Stimulated activated naive B cell treated with anti-CD40 and anti-IgM and Interleukin-4, amounts not matched to agents 10 μg/mL and 1 μg/mL and 100 μg/mL, for 72 hours (primary cell): ENCODE results near the gene RAC3.

ENCODE experiments used
- ATAC-seq, 2 donors: fragments of 150-1000 bp; cut with Tn5 transposase; replicated peaks; 2 replicates each; pipeline ENCODE4 v1.10.0; 2021; ENCODE audit warnings: moderate library complexity in 1 of 2
- DNase-seq: peaks from one replicate; pipeline ENCODE4 v3.0.0; 2021
- H3K27ac Mint-ChIP-seq: one replicate; pipeline ENCODE4 v1.8.0; 2022; ENCODE audit warnings: mild to moderate bottlenecking, mixed read lengths
- H3K27me3 Mint-ChIP-seq, 2 donors: one replicate each; pipeline ENCODE4 v1.8.0; 2022; ENCODE audit warnings: mixed read lengths in 2 of 2
- H3K36me3 Mint-ChIP-seq, 2 donors: one replicate each; pipeline ENCODE4 v1.8.0; 2022; ENCODE audit warnings: mixed read lengths in 2 of 2, mild to moderate bottlenecking in 1 of 2
- H3K4me1 Mint-ChIP-seq, 2 donors: one replicate each; pipeline ENCODE4 v1.8.0; 2022; ENCODE audit warnings: mixed read lengths in 2 of 2, mild to moderate bottlenecking in 1 of 2
- H3K4me3 Mint-ChIP-seq, 2 donors: one replicate each; pipeline ENCODE4 v1.8.0; 2022; ENCODE audit warnings: mild to moderate bottlenecking in 2 of 2, mixed read lengths in 2 of 2, moderate library complexity in 1 of 2
- H3K9me3 Mint-ChIP-seq, 2 donors: one replicate each; pipeline ENCODE4 v1.8.0; 2022; ENCODE audit warnings: mixed read lengths in 2 of 2, mild to moderate bottlenecking in 1 of 2

The RAC3 gene

DNA sequence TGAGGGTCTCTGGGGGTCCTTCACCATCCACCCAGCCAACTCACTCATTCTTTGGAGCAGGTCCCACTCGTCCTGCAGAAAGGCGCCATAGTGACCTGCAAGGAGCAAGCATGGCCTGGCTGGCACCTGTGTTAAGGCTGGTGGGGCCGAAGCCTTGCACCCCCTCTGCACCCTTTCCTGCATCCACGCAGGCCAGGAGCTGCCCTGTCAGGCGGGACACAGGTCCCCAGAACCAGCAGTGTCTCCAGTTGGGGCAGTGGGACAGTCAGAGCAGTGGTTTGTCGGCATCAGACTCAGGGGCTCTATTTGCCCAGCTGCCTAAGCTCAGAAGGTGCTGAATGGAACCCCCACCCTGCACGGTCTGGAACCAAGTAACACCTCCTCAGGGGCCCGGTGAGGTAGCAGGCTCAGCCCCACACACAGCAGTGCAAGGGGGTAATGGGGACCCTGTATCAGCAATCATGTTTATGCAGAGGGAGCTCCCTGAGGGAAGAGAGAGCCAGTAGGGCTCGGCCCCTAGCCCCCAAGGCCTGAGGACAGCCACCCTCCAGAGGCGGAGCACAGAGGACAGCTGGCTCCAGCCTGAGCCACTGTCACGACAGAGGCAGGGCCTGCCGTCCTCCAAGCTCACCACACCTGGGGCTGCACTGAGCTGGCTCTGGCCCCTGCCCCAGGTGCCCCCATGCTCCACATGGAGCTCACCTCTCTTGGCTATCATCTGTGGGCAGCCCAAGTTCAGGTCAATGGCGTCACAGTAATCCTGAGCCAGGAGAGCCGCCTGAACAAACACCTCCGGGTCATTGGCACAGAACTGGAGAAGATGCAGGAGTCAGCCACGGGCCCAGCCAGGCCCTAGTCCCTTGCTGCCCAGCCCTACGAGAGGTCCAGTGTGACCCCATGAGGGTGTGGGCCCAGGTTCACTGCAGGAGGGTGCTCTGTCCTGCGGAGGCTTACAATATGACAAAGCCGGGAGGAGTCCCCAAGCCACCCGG lies 32.2 kb downstream of the RAC3 start:
- peaks cover 5 to 15% of the 10 kb centered on the region in 2 donors for H3K36me3 Mint-ChIP-seq
- peaks cover 5 to 34% of the 10 kb centered on the region in 2 donors for H3K4me1 Mint-ChIP-seq
- H3K27ac Mint-ChIP-seq: peak overlapping the region; percentile 25
- no peak for ATAC-seq
- no peak for DNase-seq
- no peaks in the 10 kb centered on the region for H3K27me3 Mint-ChIP-seq
- H3K4me3 Mint-ChIP-seq: peak overlapping the region; percentile 77 to 79
- H3K9me3 Mint-ChIP-seq: no peaks in the 10 kb centered on the region

GRCh38 chr17:82064433-82065192 lies 33.1 kb downstream of the RAC3 start:
- H3K27ac Mint-ChIP-seq: peak overlapping the region; percentile 93
- H3K4me3 Mint-ChIP-seq: peak overlapping the region; percentile 77 to 79
- H3K27me3 Mint-ChIP-seq: no peaks in the 10 kb centered on the region
- ATAC-seq: no peak
- DNase-seq: no peak
- peaks cover 4 to 13% of the 10 kb centered on the region in 2 donors for H3K36me3 Mint-ChIP-seq
- H3K9me3 Mint-ChIP-seq: no peaks in the 10 kb centered on the region
- H3K4me1 Mint-ChIP-seq: peaks cover 5 to 34% of the 10 kb centered on the region in 2 donors

GRCh38 chr17:82065193-82065637 lies 33.7 kb downstream of the RAC3 start:
- peak; percentile 35 for DNase-seq
- peak overlapping the region; percentile 77 to 79 for H3K4me3 Mint-ChIP-seq
- peak; percentile 67 to 74 for ATAC-seq

DNA sequence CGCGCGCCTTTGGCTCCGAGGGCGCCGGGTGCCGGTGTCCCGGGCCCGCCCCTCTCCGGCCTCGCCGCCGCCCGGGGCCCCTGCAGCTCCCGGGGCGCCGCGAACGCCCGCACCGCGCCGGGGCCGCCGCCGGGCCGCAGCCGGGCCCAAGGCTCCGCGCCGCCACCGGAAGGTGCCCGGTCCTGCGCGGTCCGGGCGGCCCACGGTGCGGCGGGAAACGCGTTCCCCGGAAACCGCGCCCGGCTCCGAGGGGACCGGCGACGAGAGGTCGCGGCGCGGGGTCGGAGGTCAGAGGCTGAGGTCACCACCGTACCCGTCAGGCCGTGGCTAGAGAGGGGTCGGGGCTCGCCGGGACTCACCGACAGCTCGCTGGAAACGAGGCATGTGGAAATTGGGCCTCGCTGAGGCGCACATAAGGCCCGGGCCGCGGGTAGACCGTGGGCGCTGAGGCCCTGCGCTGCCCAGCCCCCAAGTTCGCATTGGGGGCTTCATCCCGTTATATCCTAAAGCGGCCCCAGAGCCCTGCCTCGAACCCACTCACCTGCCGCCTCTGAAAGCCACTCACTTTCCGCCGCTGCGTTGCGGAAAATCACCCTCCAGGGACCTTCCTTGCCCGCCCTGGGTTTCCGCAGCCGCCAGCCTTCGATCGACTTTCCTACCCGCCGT lies 34.3 kb downstream of the RAC3 start, which contains the start of gene DUS1L:
Gene DUS1L, minus strand, starts transcription at position 167 of the 666 bp plus-strand sequence. CDS start 745 bp downstream, outside the sequence.
- H3K4me3 Mint-ChIP-seq: peak within 1 kb of the TSS; percentile 83 to 87
- H3K27ac Mint-ChIP-seq: peak within 1 kb of the TSS; percentile 93
- peaks cover 2 to 7% of the 10 kb centered on the region in 2 donors for H3K36me3 Mint-ChIP-seq
- DNase-seq (peak; percentile 68), ATAC-seq (peak; percentile 85 to 91)
- H3K9me3 Mint-ChIP-seq: no peaks in the 10 kb centered on the region
- peaks cover 5 to 25% of the 10 kb centered on the region in 2 donors for H3K4me1 Mint-ChIP-seq
- H3K27me3 Mint-ChIP-seq: no peaks in the 10 kb centered on the region

More at GRCh38 chr17:82065193-82065637, 33.7 kb downstream of the RAC3 start:
- H3K27me3 Mint-ChIP-seq: no peaks in the 10 kb centered on the region
- H3K36me3 Mint-ChIP-seq: peaks cover 4 to 9% of the 10 kb centered on the region in 2 donors
- H3K4me1 Mint-ChIP-seq: peaks cover 5 to 28% of the 10 kb centered on the region in 2 donors
- peak overlapping the region; percentile 93 for H3K27ac Mint-ChIP-seq
- H3K9me3 Mint-ChIP-seq: no peaks in the 10 kb centered on the region

- no peak overlapping the region for H3K27ac Mint-ChIP-seq
- no peaks in the 10 kb centered on the region for H3K36me3 Mint-ChIP-seq
- H3K27me3 Mint-ChIP-seq: no peaks in the 10 kb centered on the region
- no peaks in the 10 kb centered on the region for H3K9me3 Mint-ChIP-seq
- peaks cover 0 to 8% of the 10 kb centered on the region in 2 donors for H3K4me1 Mint-ChIP-seq
- ATAC-seq (no peak), DNase-seq (no peak)
- H3K4me3 Mint-ChIP-seq: no peak overlapping the region
Observed at GRCh38 chr17:82070611-82071010, 39.1 kb downstream of the RAC3 start.

DNA sequence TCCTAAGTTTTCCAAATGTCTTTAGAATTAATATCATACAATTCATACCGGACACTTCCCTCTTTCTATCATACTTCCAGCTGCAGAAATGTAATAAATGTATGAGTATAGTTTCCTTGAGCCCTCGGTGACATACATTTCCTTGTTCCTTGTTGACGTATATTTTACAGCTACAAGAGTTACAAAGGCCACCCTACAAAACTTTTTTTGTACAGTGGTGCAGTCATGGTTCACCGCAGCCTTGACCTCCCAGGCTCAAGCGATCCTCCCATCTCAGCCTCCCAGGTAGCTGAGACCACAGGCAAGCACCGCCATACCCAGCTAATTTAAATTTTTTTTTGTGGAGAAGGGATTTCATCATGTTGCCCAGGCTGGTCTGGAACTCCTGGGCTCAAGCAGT lies 41.3 kb downstream of the RAC3 start:
- no peak overlapping the region for H3K27ac Mint-ChIP-seq
- ATAC-seq (no peak), DNase-seq (no peak)
- no peaks in the 10 kb centered on the region for H3K27me3 Mint-ChIP-seq
- no peak overlapping the region for H3K4me3 Mint-ChIP-seq
- no peaks in the 10 kb centered on the region for H3K9me3 Mint-ChIP-seq
- H3K36me3 Mint-ChIP-seq: peaks cover 5 to 7% of the 10 kb centered on the region in 2 donors
- H3K4me1 Mint-ChIP-seq: peaks cover 2 to 9% of the 10 kb centered on the region in 2 donors

- no peaks in the 10 kb centered on the region for H3K9me3 Mint-ChIP-seq
- H3K27ac Mint-ChIP-seq: no peak overlapping the region
- H3K36me3 Mint-ChIP-seq: peaks cover 9 to 13% of the 10 kb centered on the region in 2 donors
- DNase-seq: no peak
- ATAC-seq: no peak
- H3K4me1 Mint-ChIP-seq: peaks cover 2 to 14% of the 10 kb centered on the region in 2 donors
- H3K27me3 Mint-ChIP-seq: no peaks in the 10 kb centered on the region
- H3K4me3 Mint-ChIP-seq: no peak overlapping the region
Observed at GRCh38 chr17:82073446-82073845, 42.0 kb downstream of the RAC3 start.

DNA sequence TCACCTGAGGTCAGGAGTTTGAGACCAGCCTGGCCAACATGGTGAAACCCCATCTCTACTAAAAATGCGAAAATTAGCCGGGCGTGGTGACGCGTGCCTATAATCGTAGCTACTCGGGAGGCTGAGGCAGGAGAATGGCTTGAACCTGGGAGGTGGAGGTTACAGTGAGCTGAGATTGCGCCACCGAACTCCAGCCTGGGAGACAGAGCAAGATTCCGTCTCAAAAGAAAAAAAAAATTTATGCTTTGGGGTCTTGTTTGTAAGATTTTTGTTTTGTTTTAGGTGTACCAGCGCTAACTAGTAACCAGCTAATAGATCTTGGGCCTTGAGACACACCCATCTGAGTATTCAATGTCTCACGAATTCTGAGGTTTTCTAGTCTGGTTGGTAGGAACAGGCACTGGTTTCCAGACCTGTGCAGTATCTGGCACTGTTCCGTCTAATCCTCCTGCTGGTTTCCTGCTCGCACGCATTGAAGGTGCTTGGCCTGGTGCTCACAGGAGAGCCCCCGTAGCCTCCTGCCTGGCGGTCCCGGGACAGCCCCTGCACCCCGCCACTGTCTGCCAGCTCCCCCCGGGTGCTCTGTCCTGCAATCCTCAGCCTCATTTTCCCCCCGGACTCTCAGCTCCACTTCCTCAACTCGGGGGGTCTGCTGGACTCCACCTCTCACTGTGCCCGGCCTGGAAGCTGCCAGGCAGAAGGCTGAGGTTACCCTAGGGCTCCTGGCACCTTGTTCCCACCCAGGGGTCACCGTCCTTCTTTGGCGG lies 44.7 kb downstream of the RAC3 start:
- Mint-ChIP-seq H3K27me3 (no peaks in the 10 kb centered on the region), H3K9me3 (no peaks in the 10 kb centered on the region), H3K36me3 (peaks cover 23 to 30% of the 10 kb centered on the region in 2 donors), H3K27ac (peak overlapping the region; percentile 65), H3K4me1 (peaks cover 2 to 14% of the 10 kb centered on the region in 2 donors), H3K4me3 (no peak overlapping the region)
- no peak for DNase-seq
- peak in 1 of 2 donors; percentile 10 for ATAC-seq

DNA sequence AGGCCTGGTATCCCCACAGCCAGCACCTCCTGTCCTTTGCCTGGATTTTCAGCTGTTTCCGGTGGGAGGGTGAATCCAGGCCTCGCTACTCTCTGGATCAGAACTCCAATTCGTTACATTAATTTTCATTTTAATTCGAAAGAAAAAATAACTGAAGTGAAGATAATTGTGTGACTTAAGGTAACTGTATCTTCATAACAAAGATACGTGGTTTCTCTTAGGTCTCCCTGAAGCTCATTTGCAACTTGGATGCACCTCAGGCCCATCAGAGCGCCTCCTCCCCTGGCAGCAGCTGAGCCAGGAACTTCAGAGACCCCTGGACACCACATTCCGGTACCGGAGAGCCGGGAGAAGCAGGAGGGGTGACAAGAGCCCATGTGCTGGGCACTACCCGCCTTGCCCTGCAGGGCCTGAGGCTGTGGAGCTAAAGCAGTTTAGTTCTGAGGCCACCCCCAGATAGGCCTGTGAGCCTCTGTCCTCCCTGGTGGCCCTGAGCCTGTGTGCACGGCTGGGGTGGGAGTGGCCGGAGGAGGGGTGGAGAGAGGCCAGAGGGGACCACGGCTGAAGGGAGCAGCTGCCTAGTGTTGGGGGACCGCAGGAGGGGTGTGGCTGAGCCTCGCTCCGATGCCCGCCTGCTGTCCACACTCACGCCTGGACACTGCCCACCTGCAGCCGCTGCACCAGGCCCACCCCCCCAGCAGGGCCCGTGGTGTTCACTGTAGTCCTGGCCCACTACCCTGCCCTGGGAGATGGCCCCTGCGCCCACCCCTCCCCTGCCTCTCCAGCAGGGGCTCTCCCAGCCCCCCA lies 45.5 kb downstream of the RAC3 start:
- Mint-ChIP-seq H3K27me3 (no peaks in the 10 kb centered on the region), H3K9me3 (no peaks in the 10 kb centered on the region), H3K27ac (peak overlapping the region; percentile 65), H3K36me3 (peaks cover 27 to 32% of the 10 kb centered on the region in 2 donors), H3K4me1 (peaks cover 2 to 14% of the 10 kb centered on the region in 2 donors), H3K4me3 (no peak overlapping the region)
- no peak for DNase-seq
- ATAC-seq: peak; percentile 48

GRCh38 chr17:82077617-82078358 lies 46.3 kb downstream of the RAC3 start:
- H3K4me3 Mint-ChIP-seq: no peak overlapping the region
- no peak for DNase-seq
- no peaks in the 10 kb centered on the region for H3K27me3 Mint-ChIP-seq
- H3K4me1 Mint-ChIP-seq: peaks cover 2 to 14% of the 10 kb centered on the region in 2 donors
- no peak for ATAC-seq
- H3K9me3 Mint-ChIP-seq: no peaks in the 10 kb centered on the region
- H3K36me3 Mint-ChIP-seq: peaks cover 31 to 38% of the 10 kb centered on the region in 2 donors
- peak overlapping the region; percentile 33 for H3K27ac Mint-ChIP-seq

- Mint-ChIP-seq H3K4me3 (no peak overlapping the region), H3K27me3 (no peaks in the 10 kb centered on the region), H3K4me1 (peaks cover 2 to 14% of the 10 kb centered on the region in 2 donors), H3K27ac (no peak overlapping the region), H3K36me3 (peaks cover 36 to 45% of the 10 kb centered on the region in 2 donors), H3K9me3 (no peaks in the 10 kb centered on the region)
- DNase-seq (no peak), ATAC-seq (no peak)
Observed at GRCh38 chr17:82078433-82078832, 47.0 kb downstream of the RAC3 start.

- Mint-ChIP-seq H3K36me3 (peaks cover 42 to 51% of the 10 kb centered on the region in 2 donors), H3K4me1 (peaks cover 2 to 14% of the 10 kb centered on the region in 2 donors), H3K4me3 (no peak overlapping the region), H3K9me3 (no peaks in the 10 kb centered on the region), H3K27me3 (no peaks in the 10 kb centered on the region), H3K27ac (no peak overlapping the region)
- ATAC-seq (no peak), DNase-seq (no peak)
Observed at GRCh38 chr17:82079001-82079677, 47.7 kb downstream of the RAC3 start.
